HepG2 (cell line): ENCODE data around the gene RNF40.

ENCODE experiments used
- BORCS8-MEF2B ChIP-seq: sonication (generic); formaldehyde crosslinking; IDR thresholded peaks from 2 replicates; pipeline ENCODE4 v1.8.0; 2022; ENCODE audit warnings: mild to moderate bottlenecking, missing genetic modification reagents
- FOXJ3 ChIP-seq: sonication (generic); formaldehyde crosslinking; IDR thresholded peaks from 2 replicates; pipeline ENCODE4 v1.4.0; 2020; ENCODE audit warnings: missing genetic modification reagents, mild to moderate bottlenecking, borderline replicate concordance
- MYC ChIP-seq: sonication (generic); formaldehyde crosslinking; IDR thresholded peaks from 2 replicates; pipeline ENCODE4 v1.9.0; 2021; ENCODE audit warnings: missing genetic modification reagents, borderline replicate concordance
- NR2C2 ChIP-seq: sonication (generic); formaldehyde crosslinking; IDR thresholded peaks from 2 replicates; pipeline ENCODE4 v1.4.0; 2020; ENCODE audit warnings: missing genetic modification reagents, mild to moderate bottlenecking, moderate library complexity, borderline replicate concordance
- POLR2A ChIP-seq, 2 experiments: IDR thresholded peaks; 2 replicates each; pipeline ENCODE4 v1.6.1; 2011; ENCODE audit warnings: low read depth in 2 of 2, low read length in 2 of 2, mild to moderate bottlenecking in 1 of 2, moderate library complexity in 1 of 2; ENCODE audit not compliant: insufficient read depth in 1 of 2
- RBM39 ChIP-seq: fragments of 200-400 bp; formaldehyde crosslinking; IDR thresholded peaks from one replicate; pipeline ENCODE4 v1.6.1; 2018; ENCODE audit warnings: antibody characterized with exemption, mild to moderate bottlenecking, low read depth, low read length; ENCODE audit not compliant: poor library complexity, severe bottlenecking
- RFX5 ChIP-seq: IDR thresholded peaks from 2 replicates; pipeline ENCODE4 v1.6.1; 2011; ENCODE audit warnings: low read depth, low read length, improper control_type of control experiment
- TAF1 ChIP-seq: sonication (generic); formaldehyde crosslinking; IDR thresholded peaks from 2 replicates; pipeline ENCODE4 v1.4.0; 2020; ENCODE audit warnings: missing genetic modification reagents
- ZBTB8A ChIP-seq: sonication (generic); formaldehyde crosslinking; IDR thresholded peaks from 2 replicates; pipeline ENCODE4 v1.4.0; 2020; ENCODE audit warnings: mild to moderate bottlenecking, low read depth, missing genetic modification reagents, borderline replicate concordance
- ZNF274 ChIP-seq: sonication (generic); formaldehyde crosslinking; IDR thresholded peaks from 2 replicates; pipeline ENCODE4 v1.5.1; 2020; ENCODE audit warnings: mild to moderate bottlenecking, missing genetic modification reagents
- ZNF501 ChIP-seq: sonication (generic); formaldehyde crosslinking; IDR thresholded peaks from 2 replicates; pipeline ENCODE4 v1.5.1; 2020; ENCODE audit warnings: mild to moderate bottlenecking, moderate library complexity, missing genetic modification reagents
- TF ChIP-seq, protein P1 (sequence below): sonication (generic); formaldehyde crosslinking; conservative IDR thresholded peaks from 2 replicates; pipeline ENCODE4 v1.4.0; 2020; ENCODE audit warnings: missing genetic modification reagents
- TF ChIP-seq, protein P2 (sequence below): sonication (generic); formaldehyde crosslinking; IDR thresholded peaks from 2 replicates; pipeline ENCODE4 v1.4.0; 2020; ENCODE audit warnings: low read depth, mild to moderate bottlenecking, missing genetic modification reagents

DNA sequence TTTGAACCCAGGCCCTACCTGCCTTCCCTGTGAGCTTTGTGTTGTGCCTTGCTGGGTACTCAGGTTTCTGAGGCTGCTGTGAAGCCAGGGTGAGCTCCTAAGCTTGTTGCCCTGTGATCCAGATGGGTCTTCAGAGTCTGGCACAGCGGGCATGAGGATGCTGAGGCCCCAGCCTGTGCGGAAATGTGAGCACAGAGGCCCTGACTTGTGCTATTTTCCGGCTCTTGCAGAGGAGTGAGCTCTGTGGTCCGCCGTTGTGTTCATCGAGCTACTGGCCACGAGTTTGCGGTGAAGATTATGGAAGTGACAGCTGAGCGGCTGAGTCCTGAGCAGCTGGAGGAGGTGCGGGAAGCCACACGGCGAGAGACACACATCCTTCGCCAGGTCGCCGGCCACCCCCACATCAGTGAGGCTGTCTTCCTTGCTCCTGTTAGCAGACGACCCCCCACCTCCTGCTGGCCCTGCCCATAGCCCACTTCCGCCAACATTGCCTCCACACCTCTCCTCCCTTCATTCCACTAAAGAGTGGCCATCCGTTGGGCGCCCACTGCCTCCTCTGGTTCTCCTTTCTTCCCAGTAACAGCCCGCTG is 11.2 kb upstream of the RNF40 start:
- TF ChIP-seq ZBTB8A (CRISPR knock-in tag), result no peak
- TF ChIP-seq POLR2A (IDR thresholded peaks at IDR 0.05; ENCODE audit: insufficient read depth in 1 of 2, low read depth in 2 of 2, low read length in 2 of 2), result no peak; a peak in 1 of 4 replicates
- TF ChIP-seq RFX5, result no peak
- TF ChIP-seq, protein P1, sequence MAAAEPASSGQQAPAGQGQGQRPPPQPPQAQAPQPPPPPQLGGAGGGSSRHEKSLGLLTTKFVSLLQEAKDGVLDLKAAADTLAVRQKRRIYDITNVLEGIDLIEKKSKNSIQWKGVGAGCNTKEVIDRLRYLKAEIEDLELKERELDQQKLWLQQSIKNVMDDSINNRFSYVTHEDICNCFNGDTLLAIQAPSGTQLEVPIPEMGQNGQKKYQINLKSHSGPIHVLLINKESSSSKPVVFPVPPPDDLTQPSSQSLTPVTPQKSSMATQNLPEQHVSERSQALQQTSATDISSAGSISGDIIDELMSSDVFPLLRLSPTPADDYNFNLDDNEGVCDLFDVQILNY (CRISPR knock-in tag), result no peak
- TF ChIP-seq TAF1 (CRISPR knock-in tag), result no peak
- TF ChIP-seq ZNF501, result no peak
- TF ChIP-seq MYC, result no peak
- TF ChIP-seq ZNF274 (CRISPR knock-in tag), result no peak
- TF ChIP-seq RBM39, result no peak
- no peak for TF ChIP-seq NR2C2 (CRISPR knock-in tag)
- TF ChIP-seq, protein P2, sequence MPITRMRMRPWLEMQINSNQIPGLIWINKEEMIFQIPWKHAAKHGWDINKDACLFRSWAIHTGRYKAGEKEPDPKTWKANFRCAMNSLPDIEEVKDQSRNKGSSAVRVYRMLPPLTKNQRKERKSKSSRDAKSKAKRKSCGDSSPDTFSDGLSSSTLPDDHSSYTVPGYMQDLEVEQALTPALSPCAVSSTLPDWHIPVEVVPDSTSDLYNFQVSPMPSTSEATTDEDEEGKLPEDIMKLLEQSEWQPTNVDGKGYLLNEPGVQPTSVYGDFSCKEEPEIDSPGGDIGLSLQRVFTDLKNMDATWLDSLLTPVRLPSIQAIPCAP (CRISPR knock-in tag), result no peak
- TF ChIP-seq FOXJ3, result no peak
- TF ChIP-seq BORCS8-MEF2B (CRISPR knock-in tag), result no peak
